ENCODE measurements around the gene CCDC186.

- TF ChIP-seq CTCF (IDR thresholded peaks at IDR 0.05; ENCODE audit: low read depth, low read length) (no peak), EZH2phosphoT487 (IDR thresholded peaks at IDR 0.05; ENCODE audit: low read depth) (no peak)
These were observed 38.1 kb upstream of the CCDC186 start for GRCh38 chr10:114212153-114212552.
